Upper lobe of left lung (tissue), 4 donors: Measurements from ENCODE around the gene SLC25A26.

ENCODE experiments used
- CTCF ChIP-seq, 6 experiments: fragments of 450-650 bp in 4 of 6; fragments of 200-600 bp in 2 of 6; sonication (generic) in 2 of 6; IDR thresholded peaks; one replicate each; pipeline ENCODE4 v1.5.1; 2016 to 2019; ENCODE audit warnings: antibody characterized with exemption in 6 of 6
- EP300 ChIP-seq, 4 donors: sonication (generic); formaldehyde crosslinking; IDR thresholded peaks; one replicate each; pipeline ENCODE4 v1.5.1; 2017; ENCODE audit warnings: antibody characterized with exemption in 4 of 4, control low read depth in 2 of 4
- POLR2A ChIP-seq, 4 donors: fragments of 450-650 bp; IDR thresholded peaks; one replicate each; pipeline ENCODE4 v1.5.1; 2016 to 2017; ENCODE audit warnings: antibody characterized with exemption in 4 of 4, mild to moderate bottlenecking in 2 of 4

GRCh38 chr3:66326340-66326739 lies 105.5 kb downstream of the SLC25A26 start:
- TF ChIP-seq CTCF (IDR thresholded peaks at IDR 0.05) (no peak), POLR2A (IDR thresholded peaks at IDR 0.05) (no peak), EP300 (IDR thresholded peaks at IDR 0.05) (no peak)
